ENCODE measurements around the gene PSAP.
"Not testable (repeated sequence)": the region's sequence is repeated elsewhere in the genome, so short reads cannot be mapped to it uniquely, and the experiment has no call there.

The PSAP gene

DNA sequence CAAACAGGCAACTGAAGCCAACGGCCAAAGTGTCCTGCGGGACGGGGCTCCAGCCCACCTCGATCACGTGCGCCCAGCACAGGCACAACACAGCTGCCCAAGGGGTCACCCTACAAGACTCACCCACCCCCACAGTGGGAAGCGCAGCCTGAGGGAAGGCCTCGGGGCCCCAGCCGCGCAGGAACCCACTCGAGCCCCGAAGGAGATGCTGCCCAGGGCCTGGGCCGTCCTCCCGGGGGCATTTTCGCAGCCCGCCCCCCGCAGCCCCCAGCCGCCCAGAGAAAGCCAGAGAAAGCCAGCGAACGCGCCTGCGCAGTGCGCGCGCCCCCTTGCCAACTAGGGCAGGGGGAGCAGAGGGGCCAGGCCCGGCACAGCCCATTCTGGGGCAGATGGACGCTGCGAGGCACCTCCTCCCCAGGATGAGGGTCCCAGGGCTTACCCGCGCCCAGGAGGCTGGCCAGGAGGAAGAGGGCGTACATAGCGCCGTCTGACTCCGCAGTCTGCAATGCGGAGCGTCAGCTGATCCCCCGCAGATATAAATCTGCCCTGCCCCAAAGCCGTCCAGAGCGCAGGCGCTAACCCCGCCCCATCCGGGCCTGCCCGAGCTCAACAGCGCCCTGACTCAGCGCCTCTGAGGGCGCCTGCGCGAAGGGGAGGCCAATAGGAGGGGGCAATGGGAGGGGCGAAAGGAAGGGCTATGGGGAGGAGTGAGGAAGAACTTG lies at the start of gene PSAP:
Gene PSAP, minus strand, starts transcription at position 509 of the 722 bp plus-strand sequence. Its CDS starts 30 bp downstream, at position 479.
- peak; percentile 99 for DNase-seq

DNA sequence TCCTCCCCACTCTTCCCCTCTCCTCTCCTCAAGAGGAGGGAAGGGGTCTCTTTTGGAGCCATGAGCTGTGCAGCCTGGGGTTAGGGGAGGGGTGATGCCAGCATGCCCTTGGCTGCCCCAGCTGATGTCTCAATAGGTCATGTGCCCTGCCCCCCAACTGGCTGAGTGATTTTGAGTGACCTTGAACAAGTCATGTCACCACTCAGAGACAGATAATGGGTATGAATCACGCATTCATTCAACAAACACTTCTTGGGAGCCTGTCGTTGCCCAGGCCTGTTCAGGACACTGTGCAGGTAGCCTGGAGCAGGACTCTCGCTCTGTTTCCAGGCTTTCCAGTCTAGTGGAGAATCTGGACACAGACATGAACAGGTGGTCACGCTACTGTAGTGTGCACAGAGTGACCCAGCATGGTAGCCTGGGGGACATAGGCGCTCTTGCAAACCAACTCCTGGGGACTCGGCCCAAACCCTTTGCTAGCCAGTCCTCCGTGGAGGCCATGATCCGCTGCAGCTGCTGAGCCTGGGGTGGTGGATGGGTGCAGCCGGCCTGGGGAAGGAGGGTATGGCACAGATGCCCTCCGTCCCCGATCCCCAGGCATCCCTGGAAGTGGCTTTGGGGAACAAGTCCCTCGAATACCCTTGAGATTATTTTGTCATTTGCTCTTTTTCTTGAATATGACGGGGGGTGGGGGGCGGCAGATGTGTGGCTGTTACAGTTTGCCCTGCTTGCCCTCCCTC lies 49.6 kb upstream of the PSAP start:
- no peak for DNase-seq

DNA sequence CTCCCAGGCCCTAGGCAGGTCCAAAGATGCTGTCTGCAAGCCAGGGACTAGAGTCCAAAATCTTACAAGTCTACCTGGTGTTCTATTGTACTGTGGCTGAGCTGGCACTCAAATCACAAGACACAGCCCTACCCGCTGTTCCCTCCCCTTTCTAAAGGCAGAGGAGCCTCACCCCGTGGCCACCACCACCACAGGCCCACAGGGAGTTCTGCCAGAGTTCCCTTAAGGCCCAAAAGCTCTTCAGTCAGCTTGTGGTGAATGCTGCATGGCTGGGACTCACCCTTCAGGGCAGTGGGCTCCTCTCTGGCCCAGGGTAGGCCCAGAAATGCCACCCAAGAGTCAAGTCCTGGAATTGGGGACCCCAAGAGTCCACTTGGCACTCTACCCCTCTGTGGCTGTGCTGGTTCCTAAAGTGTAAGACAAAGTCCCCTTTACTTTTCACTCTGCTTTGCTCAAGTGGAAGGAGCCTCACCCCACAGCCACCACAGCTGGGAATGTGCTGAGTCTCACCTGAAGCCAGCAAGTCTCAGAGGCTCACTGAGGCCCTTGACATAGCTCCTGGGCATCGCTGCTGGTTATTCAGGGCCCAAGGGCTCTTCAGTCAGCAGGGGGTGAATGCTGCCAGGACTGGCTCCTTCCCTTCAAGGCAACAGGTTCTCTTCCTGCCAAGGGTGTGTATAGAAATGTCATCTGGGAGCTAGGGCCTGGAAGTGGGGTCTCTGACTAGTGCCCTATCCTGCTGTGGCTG lies 48.8 kb upstream of the PSAP start:
- DNase-seq = no peak

DNA sequence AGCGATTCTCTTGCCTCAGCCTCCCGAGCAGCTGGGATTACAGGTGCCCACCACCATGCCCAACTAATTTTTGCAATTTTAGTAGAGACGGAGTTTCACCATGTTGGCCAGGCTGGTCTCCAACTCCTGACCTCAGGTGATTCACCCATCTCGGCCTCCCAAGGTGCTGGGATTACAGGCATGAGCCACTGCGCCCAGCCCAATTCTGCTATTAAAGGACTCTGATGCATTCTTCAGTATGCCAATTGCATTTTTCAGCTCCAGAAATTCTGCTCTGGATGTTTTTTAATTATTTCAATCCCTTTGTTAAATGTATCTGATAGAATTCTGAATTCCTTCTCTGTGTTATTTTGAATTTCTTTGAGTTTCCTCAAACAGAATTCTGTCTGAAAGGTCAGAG lies 47.3 kb upstream of the PSAP start:
- not testable (repeated sequence) for DNase-seq

DNA sequence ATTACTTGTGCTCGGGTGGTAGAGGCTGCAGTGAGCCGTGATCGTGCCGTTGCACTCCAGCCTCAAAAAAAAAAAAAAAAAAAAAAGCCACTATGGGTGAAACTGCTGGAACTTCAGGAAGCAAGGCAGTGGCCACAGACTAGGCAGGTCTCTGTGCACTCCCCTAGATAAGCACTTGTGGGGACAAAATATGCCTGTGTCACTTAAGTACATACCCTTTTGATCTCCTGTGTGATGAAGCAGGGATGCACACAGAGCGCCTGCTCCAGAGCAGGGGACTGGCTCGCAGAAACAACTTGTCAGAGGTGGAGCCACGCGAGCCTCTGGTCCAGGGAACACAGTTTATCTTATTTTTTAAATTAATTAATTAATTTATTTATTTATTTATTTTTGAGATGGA lies 42.9 kb upstream of the PSAP start:
- no peak for DNase-seq

DNA sequence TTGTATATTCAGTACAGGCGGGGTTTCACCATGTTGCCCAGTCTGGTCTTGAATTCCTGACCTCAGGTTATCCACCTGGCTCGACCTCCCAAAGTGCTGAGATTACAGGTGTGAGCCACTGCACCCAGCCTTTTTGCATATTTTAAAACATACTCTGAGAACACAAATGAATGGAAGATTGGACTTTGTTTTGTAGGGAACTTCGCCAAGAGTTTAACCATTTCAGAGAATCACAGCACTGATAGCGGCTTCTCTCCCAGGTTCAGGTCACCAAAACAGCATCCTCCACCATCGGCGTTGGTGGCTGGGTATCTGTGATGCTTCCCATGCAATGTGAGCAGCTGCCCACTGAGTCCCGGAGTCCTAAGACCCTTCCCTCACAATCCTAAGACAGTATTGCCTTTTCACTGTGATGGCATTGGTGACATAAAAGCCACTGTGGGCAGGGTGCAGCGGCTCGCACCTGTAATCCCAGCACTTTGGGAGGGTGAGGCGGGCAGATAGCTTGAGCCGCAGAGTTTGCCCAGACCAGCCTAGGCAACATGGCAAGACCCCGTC lies 42.3 kb upstream of the PSAP start:
- DNase-seq = no peak

DNA sequence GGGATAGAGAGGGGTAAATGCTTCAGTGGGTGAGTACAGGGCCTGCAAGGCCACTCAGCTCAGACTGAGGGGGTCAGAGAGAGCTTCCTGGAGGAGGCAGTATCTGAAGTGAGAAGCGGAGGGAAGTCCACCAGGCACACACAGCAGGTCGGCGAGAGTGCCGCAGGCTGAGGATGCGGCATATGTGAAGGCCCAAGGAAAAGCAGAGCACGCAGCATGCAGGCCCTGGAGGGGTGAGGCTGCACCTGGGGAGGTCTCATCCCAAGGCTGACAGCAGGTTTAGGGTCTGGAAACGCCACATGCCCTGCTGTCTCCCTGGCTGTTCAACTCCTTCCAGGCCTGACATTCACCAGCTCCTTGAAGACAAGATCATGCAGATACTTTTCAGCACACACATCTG lies 40.4 kb upstream of the PSAP start:
- DNase-seq = no peak

DNA sequence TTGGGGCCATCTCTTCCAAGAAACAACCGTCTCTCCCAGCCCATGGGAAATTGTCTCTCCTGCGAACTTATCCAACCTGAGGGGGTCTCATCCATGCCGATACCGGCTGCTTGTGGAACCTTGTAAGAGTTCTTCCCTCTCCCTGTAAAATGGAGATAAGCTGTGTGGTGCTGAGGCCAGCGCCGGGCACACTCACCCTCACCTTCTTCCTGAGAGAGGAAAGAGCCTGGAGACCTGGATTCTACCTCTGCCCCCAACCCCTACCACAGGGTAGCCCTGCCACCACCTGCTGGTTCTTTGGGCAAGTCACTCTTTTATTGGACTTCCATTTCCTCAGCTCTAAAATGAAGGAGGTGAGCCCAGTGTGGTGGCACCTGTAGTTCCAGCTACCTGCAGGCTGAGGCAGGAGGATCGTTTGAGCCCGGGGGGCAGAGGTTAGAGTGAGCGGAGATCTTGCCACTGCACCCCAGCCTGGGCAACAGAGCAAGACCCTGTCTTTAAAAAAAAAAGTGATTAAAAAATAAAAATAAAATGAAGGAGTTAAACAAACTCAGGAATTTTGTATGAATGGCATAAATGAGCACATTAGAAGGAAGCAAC lies 38.4 kb upstream of the PSAP start:
- DNase-seq = no peak

DNA sequence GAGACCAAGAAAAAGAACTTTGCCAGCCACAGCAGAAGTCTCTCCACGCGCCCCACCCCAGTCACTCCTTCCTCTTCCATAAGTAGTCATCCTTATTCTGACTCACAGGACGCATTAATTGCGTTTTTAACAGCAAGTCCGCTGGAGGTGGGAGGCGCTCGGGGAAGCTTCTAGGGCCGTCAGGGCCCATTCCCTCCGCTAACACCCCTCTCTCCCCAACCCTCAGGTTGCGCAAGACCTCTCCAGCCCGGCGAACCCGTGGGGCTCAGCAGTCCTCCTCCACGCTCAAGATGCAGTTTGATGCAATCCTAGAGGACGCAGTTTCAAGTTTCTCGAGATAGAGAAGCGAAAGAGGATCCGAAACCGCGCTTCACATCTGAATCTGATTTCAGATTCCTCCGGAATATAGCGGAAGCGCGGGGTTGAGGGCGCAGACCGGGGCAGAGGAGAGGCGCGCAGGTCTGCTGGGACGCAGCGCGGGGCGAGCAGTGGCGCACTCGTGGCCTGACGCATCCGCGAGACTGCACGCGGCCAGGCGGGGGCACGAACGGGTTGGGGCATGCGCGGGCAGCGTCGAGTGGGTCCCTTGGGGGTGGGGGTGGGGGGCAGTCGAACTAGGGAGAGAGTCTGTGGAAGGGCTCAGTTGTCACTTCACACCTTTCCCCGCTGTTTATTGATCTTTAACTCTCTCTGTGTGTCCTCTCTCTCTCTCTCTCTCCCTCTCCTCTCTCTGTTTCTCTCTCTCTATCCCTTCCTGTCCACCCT lies 37.8 kb upstream of the PSAP start:
- peak; percentile 67 for DNase-seq

DNA sequence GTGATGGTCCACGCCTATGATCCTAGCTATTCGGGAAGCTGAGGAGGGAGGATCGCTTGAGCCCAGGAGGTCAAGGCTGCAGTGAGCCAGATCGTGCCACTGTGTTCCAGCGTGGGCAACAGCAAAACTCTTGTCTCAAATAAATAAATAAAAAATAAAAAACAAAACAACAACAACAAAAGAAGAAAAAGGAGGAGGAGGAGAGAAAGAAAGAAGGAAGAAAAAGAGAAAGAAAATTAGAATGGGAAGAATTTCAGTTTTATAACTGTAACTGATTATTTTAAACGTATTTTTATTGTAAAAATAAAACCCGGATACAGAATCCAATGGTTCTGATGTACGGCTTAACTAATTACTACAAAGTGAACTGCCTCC lies 37.2 kb upstream of the PSAP start:
- DNase-seq = no peak

DNA sequence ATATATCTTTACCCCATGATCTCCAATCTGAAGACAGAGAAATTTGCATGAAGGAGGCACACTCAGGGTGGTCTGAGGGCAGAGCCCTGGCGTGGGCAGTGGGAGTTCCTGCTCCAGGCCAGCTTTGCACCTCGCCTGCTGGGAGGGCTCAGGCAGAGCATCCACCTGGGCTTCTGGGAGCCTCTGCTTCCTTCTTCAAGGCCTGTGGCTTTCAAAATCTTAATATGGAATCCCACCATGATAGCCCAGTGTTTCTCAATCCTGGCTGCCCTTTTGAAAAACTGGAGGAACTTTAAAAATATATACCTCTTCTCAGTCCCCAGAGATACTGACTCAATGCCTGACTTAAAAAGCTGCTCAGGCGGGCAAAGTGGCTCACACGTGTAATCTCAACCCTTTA lies 36.7 kb upstream of the PSAP start:
- no peak for DNase-seq

DNA sequence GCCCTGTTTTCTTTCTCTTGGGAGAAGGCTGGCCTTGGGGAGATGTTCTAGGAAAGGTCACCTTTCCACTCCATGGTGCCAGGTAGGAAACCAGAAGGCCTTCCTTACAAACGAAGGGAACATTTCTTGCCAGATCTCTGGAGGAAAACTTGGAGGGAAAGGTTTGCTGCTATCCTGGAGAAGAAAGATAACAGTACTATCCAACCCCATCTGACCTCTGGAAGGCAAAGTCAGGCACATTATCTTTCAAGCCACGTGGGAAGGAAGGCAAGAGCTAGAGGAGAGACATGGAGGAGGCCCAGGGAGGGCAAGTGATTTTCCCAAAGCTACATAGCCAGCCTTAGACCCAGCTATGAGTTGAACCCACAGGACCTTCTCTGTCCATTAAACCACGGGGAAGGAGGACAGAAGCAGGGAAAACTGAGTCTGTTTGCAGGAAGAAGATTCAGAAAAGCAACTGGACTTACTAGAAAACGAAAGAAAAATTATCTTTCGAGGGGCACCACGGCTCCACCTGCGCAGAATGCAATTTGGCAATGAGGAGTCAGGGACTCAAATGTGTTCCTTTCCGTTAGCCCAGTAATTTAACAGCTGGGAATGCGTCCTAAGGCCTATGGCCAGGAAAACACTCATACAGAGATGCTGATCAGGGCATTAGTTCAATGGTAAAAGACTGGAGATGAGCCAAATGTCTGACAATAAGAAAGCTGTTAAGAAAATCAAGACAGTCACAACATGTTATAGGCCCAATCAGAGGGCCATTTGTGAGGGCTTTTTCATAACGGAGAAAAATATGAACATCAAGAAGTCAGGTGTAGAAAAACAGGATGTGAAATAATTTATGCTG lies 32.0 kb upstream of the PSAP start:
- no peak for DNase-seq

DNA sequence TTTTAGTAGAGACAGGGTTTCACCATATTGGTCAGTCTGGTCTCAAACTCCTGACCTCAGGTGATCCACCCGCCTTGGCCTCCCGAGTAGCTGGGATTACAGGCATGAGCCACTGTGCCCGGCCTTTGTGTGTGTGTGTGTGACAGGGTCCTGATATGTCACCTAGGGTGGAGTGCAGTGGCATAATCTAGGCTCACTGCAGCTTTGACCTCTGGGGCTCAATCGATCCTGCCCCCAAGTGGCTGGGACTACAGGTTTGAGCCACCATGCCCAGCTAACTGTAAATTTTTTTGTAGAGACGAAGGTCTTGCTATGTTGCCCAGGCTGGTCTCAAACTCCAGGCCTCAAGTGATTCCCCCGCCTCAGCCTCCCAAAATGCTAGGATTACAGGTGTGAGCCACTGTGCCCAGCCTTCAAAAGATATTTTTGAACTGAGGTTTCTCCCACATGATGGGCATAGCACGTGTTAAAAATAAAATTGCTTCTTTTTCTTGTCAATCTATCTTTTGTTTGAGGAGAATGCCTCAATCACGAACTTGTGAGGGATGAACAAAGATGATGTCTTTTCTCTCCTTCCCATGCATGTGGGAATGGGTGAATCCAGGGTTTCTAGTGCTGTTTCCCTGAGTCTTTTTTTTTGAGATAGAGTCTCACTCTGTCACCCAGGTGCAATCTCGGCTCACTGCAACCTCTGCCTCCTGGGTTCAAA lies 30.8 kb upstream of the PSAP start:
- DNase-seq = no peak

DNA sequence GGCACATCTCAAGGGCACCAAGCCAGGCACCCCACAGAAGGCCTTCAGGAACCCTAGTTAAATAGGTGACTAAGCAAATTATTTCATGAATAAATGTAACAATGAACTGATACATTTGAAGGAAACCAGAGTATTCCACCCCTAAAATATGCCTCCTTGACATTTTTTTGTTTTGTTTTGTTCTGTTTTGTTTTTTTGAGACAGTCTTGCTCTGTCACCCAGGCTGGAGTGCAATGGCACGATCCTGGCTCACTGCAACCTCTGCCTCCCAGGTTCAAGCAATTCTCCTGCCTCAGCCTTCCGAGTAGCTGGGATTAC lies 30.2 kb upstream of the PSAP start:
- DNase-seq = not testable (repeated sequence)

DNA sequence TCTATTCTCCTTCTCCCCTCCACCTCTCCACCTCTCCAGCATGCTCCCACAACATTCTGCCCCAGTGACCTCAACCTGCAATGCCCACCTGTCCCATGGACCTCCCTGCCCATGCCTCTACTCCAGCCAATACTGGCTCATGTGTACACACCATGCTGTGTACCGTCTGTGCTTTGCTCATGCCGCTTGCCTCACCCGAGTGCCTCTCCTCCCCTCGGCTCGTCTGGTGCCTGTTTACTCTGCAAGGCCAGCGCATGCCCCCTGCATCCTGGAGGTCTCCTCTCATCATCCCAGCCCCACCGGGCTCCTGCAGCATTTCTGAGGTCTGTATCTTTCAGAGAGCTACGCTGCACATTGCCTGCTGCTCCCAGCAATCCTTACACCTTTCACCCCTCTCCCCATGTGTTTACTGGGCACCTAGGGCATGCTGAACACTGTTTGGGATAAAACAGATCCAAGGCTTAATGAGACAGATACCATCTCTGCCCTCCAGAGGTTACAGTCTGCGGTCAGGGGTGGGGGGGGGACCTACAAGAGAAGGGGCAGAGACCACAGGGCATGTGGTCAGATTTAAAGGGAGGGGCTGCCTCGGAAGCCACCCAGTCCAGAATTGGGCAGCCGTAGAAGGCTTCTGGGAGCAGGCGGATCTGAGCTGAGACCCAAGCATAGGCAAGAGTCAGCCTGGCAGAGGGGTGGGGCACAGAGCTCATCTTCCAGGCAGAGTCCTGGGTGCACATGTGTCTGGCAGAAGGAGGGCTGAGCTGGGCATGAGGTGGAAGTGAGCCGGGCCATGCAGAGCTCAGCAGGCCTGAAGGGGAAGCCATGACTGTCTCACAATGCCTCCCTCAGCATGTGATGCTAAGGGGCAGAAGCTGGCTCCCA lies 29.6 kb upstream of the PSAP start:
- DNase-seq = no peak

DNA sequence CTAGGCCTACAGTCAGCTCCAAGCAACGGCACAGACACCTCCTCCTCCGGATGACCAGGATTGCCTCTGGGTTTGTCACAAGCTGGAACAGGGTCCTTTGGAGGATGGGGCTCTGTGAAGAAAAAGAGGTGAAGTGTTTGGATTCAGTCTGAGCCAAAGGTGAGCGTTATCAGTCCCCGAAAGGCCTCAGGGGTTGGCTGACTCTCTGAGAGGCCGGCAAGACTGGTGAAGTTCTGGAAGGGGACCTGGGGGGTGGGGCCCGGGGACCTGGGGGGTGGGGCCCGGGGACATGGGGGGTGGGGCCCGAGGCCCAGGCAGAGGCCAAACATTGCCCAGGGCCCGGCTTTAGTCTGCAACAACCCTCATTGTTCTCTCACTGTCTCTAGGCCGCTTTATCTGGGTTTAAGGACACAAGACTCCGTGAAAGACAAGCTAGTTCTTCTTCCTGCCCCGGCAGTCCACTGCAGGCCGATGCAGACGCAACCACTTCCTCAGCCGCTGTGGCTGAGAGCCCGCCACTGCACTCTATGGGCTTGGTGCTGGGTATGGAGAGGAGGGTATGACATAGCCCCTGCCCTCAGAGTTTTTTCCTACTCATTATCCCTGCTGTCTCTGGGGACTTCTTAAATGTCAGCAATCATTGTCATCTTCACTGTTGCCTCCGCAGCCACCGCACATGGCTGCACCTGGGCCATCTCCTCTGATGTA lies 27.4 kb upstream of the PSAP start:
- DNase-seq = no peak

DNA sequence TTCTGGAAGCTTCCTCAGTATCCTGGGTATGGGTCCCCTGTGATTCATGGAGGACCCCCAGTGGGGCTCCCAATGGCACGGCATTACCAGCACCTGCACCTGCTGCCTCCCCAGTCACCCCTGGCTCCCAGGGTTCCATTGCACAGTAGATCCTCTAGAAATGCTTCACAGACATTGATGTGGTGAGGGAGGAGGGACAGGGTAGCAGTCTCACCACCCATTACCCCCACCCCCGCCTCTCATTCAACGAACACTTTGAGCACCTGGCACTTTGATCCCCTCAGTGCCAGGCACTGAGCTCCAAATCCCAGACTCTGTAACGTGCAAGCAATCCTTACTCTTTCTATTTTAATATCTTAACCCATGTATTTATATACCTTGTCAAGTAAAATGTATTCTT lies 26.8 kb upstream of the PSAP start:
- DNase-seq = no peak

DNA sequence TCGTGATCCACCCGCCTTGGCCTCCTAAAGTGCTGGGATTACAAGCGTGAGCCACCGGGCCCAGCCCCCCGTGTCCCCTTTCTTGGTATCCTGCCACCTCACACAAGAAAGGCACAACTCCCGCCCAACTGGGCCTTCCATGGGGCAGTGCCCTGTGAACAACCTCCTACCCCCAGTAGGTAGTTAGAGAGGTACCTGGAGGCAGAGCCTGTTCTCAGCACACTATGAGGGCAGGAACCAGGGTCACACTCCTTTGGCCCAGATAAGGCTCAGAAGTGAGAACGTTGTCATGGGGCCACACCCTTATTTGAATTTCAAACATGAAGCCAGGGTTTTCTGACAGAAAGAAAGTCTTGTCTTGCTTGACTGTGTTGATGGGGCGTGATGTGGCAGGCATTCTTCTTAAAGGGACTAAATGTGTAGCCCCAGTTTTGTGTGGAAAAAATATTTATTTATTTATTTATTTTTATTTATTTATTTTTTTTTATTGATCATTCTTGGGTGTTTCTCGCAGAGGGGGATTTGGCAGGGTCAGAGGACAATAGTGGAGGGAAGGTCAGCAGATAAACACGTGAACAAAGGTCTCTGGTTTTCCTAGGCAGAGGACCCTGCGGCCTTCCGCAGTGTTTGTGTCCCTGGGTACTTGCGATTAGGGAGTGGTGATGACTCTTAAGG lies 23.8 kb upstream of the PSAP start:
- not testable (repeated sequence) for DNase-seq
